Sigmoid colon (tissue), 4 donors: Measurements from ENCODE around the gene NBEAL2.

Source experiments
- POLR2AphosphoS5 ChIP-seq, 4 donors: sonication (generic); formaldehyde crosslinking; IDR thresholded peaks; one replicate each; pipeline ENCODE4 v1.6.1; 2017; ENCODE audit warnings: antibody characterized with exemption in 4 of 4
- TF ChIP-seq, protein P1 (sequence below), 4 experiments: fragments of 450-650 bp in 3 of 4; fragments of 200-600 bp in 1 of 4; IDR thresholded peaks; one replicate each; pipeline ENCODE4 v1.5.1; 2016 to 2019; ENCODE audit warnings: antibody characterized with exemption in 4 of 4, mild to moderate bottlenecking in 3 of 4, moderate library complexity in 2 of 4

DNA sequence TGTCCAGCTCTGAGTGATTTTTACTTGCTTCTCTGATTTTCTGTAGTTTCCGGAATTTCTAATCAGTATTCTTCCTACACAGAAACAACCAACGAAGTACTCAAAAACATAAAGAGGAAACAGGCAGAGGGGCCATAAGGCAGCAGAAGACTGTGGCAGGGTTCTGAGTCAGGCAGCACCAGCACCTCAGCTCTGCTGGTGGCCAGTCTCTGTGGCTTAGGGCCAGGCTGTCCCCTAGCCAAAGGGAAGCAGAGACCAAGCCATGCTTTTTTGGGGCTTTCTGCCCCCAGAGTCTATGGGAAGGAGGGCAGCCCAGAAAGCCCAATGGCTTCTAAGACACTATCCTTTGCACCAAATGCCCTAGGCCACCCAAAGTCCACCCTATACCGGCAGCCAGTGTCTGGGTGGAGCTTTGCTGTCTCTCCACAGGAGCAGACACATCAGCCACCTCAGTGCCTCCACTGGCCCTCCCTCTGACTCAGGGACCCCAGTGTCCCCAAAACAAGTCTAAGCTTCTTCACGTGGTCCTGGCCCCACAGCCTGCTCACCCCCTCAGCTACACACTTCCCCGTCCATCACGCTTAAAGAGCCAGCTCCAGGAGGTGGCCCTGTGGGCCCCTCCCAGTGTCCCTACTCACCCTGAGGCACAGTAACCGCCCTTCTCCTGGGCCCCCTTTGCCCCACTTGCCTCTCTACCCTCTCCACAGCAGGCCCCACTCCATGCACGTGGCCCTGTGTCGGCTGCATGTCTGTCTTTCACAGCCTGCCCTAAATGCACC lies 49.1 kb upstream of the NBEAL2 start:
- TF ChIP-seq, protein P1, sequence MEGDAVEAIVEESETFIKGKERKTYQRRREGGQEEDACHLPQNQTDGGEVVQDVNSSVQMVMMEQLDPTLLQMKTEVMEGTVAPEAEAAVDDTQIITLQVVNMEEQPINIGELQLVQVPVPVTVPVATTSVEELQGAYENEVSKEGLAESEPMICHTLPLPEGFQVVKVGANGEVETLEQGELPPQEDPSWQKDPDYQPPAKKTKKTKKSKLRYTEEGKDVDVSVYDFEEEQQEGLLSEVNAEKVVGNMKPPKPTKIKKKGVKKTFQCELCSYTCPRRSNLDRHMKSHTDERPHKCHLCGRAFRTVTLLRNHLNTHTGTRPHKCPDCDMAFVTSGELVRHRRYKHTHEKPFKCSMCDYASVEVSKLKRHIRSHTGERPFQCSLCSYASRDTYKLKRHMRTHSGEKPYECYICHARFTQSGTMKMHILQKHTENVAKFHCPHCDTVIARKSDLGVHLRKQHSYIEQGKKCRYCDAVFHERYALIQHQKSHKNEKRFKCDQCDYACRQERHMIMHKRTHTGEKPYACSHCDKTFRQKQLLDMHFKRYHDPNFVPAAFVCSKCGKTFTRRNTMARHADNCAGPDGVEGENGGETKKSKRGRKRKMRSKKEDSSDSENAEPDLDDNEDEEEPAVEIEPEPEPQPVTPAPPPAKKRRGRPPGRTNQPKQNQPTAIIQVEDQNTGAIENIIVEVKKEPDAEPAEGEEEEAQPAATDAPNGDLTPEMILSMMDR (IDR thresholded peaks at IDR 0.05), result no peak
- TF ChIP-seq POLR2AphosphoS5 (IDR thresholded peaks at IDR 0.05), result no peak
